Loucy (cell line): ENCODE results near the gene SLC26A1.

Experiments used
- EZH2phosphoT487 ChIP-seq: fragments of 200-600 bp; IDR thresholded peaks from 2 replicates; pipeline ENCODE4 v1.6.1; 2018; ENCODE audit warnings: antibody characterized with exemption, mild to moderate bottlenecking, moderate library complexity, borderline replicate concordance
- TF ChIP-seq, protein P1 (sequence below): fragments of 200-600 bp; sonication (generic); conservative IDR thresholded peaks from 2 replicates; pipeline ENCODE4 v1.5.1; 2014; ENCODE audit warnings: mild to moderate bottlenecking, antibody characterized with exemption, low read length

DNA sequence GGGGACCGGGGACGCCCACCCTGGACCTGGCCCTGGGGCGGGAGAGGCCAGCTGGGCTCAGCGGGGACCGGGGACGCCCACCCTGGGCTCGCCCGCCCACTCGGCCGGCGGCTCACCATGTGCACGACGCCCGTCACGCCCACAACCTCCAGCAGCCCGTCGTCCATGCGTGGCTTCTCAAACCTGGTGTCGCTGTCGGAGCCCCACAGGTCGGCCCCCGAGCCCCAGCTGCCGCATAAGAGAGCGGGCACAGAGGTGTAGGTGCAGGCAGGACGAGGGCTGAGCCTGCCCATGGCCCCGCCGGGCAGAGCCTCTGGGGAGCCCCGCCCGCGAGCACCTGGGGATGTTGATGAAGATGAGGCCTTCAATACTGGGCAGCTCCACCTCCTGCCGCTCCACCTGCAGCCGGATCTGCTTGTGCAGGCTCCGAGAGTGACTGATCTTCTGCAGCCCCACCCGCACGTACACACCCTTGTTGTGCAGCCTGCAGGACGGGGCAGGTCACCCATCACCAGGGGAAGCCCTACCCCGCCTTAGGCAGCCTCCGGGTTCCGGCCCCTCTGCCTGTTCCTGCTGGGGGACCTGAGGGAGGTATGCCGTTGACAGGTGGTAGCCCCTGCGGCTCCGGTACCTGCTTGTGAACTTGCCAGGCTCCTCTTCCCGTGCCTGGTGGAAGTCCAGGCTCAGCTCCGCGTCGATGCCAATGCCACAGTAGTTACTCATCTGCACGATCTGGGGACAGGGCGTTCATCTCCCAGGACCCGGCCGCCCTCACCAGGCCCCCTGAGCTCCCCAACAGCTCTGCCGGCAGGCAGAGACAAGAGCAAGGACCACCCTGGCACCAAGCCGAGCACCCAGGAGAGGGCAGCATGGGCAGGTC is 31.6 kb downstream of the SLC26A1 start:
- TF ChIP-seq, protein P1, sequence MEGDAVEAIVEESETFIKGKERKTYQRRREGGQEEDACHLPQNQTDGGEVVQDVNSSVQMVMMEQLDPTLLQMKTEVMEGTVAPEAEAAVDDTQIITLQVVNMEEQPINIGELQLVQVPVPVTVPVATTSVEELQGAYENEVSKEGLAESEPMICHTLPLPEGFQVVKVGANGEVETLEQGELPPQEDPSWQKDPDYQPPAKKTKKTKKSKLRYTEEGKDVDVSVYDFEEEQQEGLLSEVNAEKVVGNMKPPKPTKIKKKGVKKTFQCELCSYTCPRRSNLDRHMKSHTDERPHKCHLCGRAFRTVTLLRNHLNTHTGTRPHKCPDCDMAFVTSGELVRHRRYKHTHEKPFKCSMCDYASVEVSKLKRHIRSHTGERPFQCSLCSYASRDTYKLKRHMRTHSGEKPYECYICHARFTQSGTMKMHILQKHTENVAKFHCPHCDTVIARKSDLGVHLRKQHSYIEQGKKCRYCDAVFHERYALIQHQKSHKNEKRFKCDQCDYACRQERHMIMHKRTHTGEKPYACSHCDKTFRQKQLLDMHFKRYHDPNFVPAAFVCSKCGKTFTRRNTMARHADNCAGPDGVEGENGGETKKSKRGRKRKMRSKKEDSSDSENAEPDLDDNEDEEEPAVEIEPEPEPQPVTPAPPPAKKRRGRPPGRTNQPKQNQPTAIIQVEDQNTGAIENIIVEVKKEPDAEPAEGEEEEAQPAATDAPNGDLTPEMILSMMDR: no peak
- TF ChIP-seq EZH2phosphoT487: no peak
